GM10248 (cell line): ENCODE data around the gene PFKFB3.
"Not testable (repeated sequence)": the region's sequence is repeated elsewhere in the genome, so short reads cannot be mapped to it uniquely, and the experiment has no call there.

ENCODE experiments used
- CTCF ChIA-PET: fragments of 300-600 bp; sonication (Branson Sonifier 250); formaldehyde crosslinking; extraction: SDS; loops from one replicate; lab custom pipeline; 2021; ENCODE audit warnings: antibody characterized with exemption; lab: Yijun Ruan, JAX
- POLR2A ChIA-PET: fragments of 350-650 bp; sonication (Branson Sonifier 250); formaldehyde crosslinking; extraction: SDS; loops from one replicate; lab custom pipeline; 2020; ENCODE audit warnings: antibody characterized with exemption; lab: Yijun Ruan, JAX
- DNase-seq: peaks from one replicate; pipeline ENCODE4 v3.0.0; 2012; ENCODE audit errors: extremely low spot score
- CTCF ChIP-seq: IDR thresholded peaks from 2 replicates; pipeline ENCODE4 v1.5.1; 2012; ENCODE audit warnings: mild to moderate bottlenecking, low read depth; ENCODE audit errors: extremely low read depth, missing control alignments, control extremely low read depth

Gene PFKFB3

GRCh38 chr10:6239213-6239991 is 36.7 kb downstream of the PFKFB3 start:
- ChIA-PET POLR2A (interaction anchor here (1.9 kb wide), 1 partner anchor 37 kb away, joined by 6 read pairs; the partner anchor contains the start of gene PFKFB3), CTCF (no interaction called here)
- DNase-seq = peak; percentile 26
- no peak for TF ChIP-seq CTCF

GRCh38 chr10:6240254-6240653 is 37.5 kb downstream of the PFKFB3 start:
- ChIA-PET CTCF (no interaction called here), POLR2A (interaction anchor here (1.9 kb wide), 1 partner anchor 38 kb away, joined by 6 read pairs; the partner anchor contains the start of gene PFKFB3)
- DNase-seq = no peak
- TF ChIP-seq CTCF = no peak

- TF ChIP-seq CTCF = no peak
- no peak for DNase-seq
- ChIA-PET POLR2A (no interaction called here), CTCF (interaction anchor here (1.0 kb wide), 1 partner anchor 160 kb away, joined by 4 read pairs; no protein-coding TSS in a partner anchor)
Observed at GRCh38 chr10:6242089-6242488, 39.4 kb downstream of the PFKFB3 start.

- no peak for TF ChIP-seq CTCF
- ChIA-PET CTCF (interaction anchor here (0.9 to 2.0 kb wide), 6 partner anchors 9 to 155 kb away, joined by 3 to 9 read pairs (median 4); partner anchors contain the start of gene PFKFB3), POLR2A (no interaction called here)
- DNase-seq = no peak
Observed at GRCh38 chr10:6244510-6244909, 41.8 kb downstream of the PFKFB3 start.

- no peak for DNase-seq
- POLR2A ChIA-PET = no interaction called here
- CTCF ChIA-PET = interaction anchor here (1.3 to 3.7 kb wide), 3 partner anchors 10 to 154 kb away, joined by 4 to 11 read pairs (median 5); partner anchors contain the start of gene PFKFB3
- no peak for TF ChIP-seq CTCF
Observed at GRCh38 chr10:6247041-6247712, 44.4 kb downstream of the PFKFB3 start.

- CTCF ChIA-PET = interaction anchor here (3.7 kb wide), 1 partner anchor 153 kb away, joined by 11 read pairs; no protein-coding TSS in a partner anchor
Observed at GRCh38 chr10:6248908-6249307, 46.2 kb downstream of the PFKFB3 start.

GRCh38 chr10:6249698-6250097 is 47.0 kb downstream of the PFKFB3 start:
- no peak for DNase-seq
- ChIA-PET POLR2A (no interaction called here), CTCF (no interaction called here)
- no peak for TF ChIP-seq CTCF

More at GRCh38 chr10:6248908-6249307, 46.2 kb downstream of the PFKFB3 start:
- not testable (repeated sequence) for DNase-seq
- POLR2A ChIA-PET = interaction anchor here (0.7 kb wide), 1 partner anchor 25 kb away, joined by 8 read pairs; no protein-coding TSS in a partner anchor
